HG03520 (cell line): ENCODE results near the gene TMEM129.
"Not testable (repeated sequence)": the region's sequence is repeated elsewhere in the genome, so short reads cannot be mapped to it uniquely, and the experiment has no call there.

Experiments
- ATAC-seq: cut with Tn5 transposase; IDR thresholded peaks from one replicate; pipeline ENCODE4 v1.9.1; 2021; ENCODE audit warnings: mild to moderate bottlenecking, moderate library complexity; ENCODE audit not compliant: unreplicated experiment

The TMEM129 gene

GRCh38 chr4:1701671-1702070 lies 19.5 kb downstream of the TMEM129 start:
- not testable (repeated sequence) for ATAC-seq

GRCh38 chr4:1695913-1696312 lies 25.2 kb downstream of the TMEM129 start:
- no peak for ATAC-seq

- peak; percentile 68 for ATAC-seq
These were observed 27.8 kb downstream of the TMEM129 start for GRCh38 chr4:1693131-1693896.

GRCh38 chr4:1691737-1692373 lies 29.3 kb downstream of the TMEM129 start:
- no peak for ATAC-seq

GRCh38 chr4:1690698-1691097 lies 30.4 kb downstream of the TMEM129 start:
- ATAC-seq = no peak

- no peak for ATAC-seq
These were observed 34.6 kb downstream of the TMEM129 start for GRCh38 chr4:1686440-1687036.

- ATAC-seq = no peak
These were observed 35.6 kb downstream of the TMEM129 start for GRCh38 chr4:1685235-1686150.

- ATAC-seq = no peak
These were observed 36.5 kb downstream of the TMEM129 start for GRCh38 chr4:1684506-1685234.

GRCh38 chr4:1683736-1684505 lies 37.2 kb downstream of the TMEM129 start, which contains the start of gene FAM53A:
TSS of gene FAM53A (minus strand) at chr4:1684313. CDS start at chr4:1668741, 15,572 bp downstream.
- ATAC-seq = peak; percentile 82

- ATAC-seq = no peak
These were observed 37.8 kb downstream of the TMEM129 start for GRCh38 chr4:1683261-1683735.

- no peak for ATAC-seq
These were observed 38.3 kb downstream of the TMEM129 start for GRCh38 chr4:1682860-1683259.

GRCh38 chr4:1678244-1678643 lies 42.9 kb downstream of the TMEM129 start:
- ATAC-seq = no peak

GRCh38 chr4:1676605-1677525 lies 44.3 kb downstream of the TMEM129 start:
- no peak for ATAC-seq

GRCh38 chr4:1675802-1676137 lies 45.4 kb downstream of the TMEM129 start:
- no peak for ATAC-seq

GRCh38 chr4:1675136-1675801 lies 45.9 kb downstream of the TMEM129 start:
- no peak for ATAC-seq

GRCh38 chr4:1674682-1675081 lies 46.4 kb downstream of the TMEM129 start:
- ATAC-seq = no peak

GRCh38 chr4:1673671-1674070 lies 47.5 kb downstream of the TMEM129 start:
- no peak for ATAC-seq

- ATAC-seq = not testable (repeated sequence)
These were observed 50.1 kb downstream of the TMEM129 start for GRCh38 chr4:1671011-1671410.
